HT-29 (cell line): ENCODE data around the gene APAF1. TPM values are rescaled to one million over a fixed set of nuclear protein-coding genes. Genes with fewer than 3 reads are reported as not detected.

Experiments used
- DNase-seq: peaks from one replicate; pipeline ENCODE4 v3.0.0-alpha.2; 2015; ENCODE audit warnings: low spot score
- small RNA-seq: library from RNA; depleted of rRNA; stranded (forward); fragments of <200 nt; gene quantifications from one replicate; pipeline ENCODE3, GENCODE V24; 2014
- total RNA-seq: library from RNA; depleted of rRNA; stranded (reverse); fragments of >200 nt; shearing (Covaris generic); gene quantifications from 2 replicates; pipeline ENCODE4 v1.2.3, GENCODE V29; 2014; rRNA removed

The APAF1 gene
- total RNA-seq, 1 experiment from 2014 or later = 6.5 TPM

GRCh38 chr12:98758331-98758730 lies 113.2 kb downstream of the APAF1 start:
- DNase-seq = no peak

- DNase-seq = no peak
Observed at GRCh38 chr12:98763656-98764055, 118.6 kb downstream of the APAF1 start.

GRCh38 chr12:98767248-98767647 lies 122.2 kb downstream of the APAF1 start:
- DNase-seq = no peak

- DNase-seq = no peak
Observed at GRCh38 chr12:98769068-98769467, 124.0 kb downstream of the APAF1 start.

- DNase-seq = no peak
Observed at GRCh38 chr12:98770230-98770629, 125.1 kb downstream of the APAF1 start.

- no peak for DNase-seq
Observed at GRCh38 chr12:98771811-98772752, 127.0 kb downstream of the APAF1 start.

GRCh38 chr12:98772818-98773217 lies 127.7 kb downstream of the APAF1 start:
- DNase-seq = no peak

GRCh38 chr12:98780261-98780660 lies 135.2 kb downstream of the APAF1 start:
- no peak for DNase-seq

- DNase-seq = no peak
Observed at GRCh38 chr12:98783420-98783819, 138.3 kb downstream of the APAF1 start.

Small RNA genes lying within 50 kb of the gene (small RNA-seq; reads per million reads assigned to genes)
- 32.6 reads per million, percentile 94 among the genes with 10 or more reads in this experiment for gene SNORA53

Other genes with a start within 250 kb of the APAF1 start
- 158 and 176 TPM in 2 replicates for gene TMPO, start 129.7 kb upstream of the APAF1 start, total RNA-seq
- gene SLC25A3, start 51.6 kb upstream of the APAF1 start, total RNA-seq = 575 and 586 TPM in 2 replicates
- gene IKBIP, start 502 bp upstream of the APAF1 start, total RNA-seq = 2.5 and 3.5 TPM in 2 replicates